Neuron (in vitro differentiated cells): Measurements from ENCODE around the gene TKT.

Experiments
- H2AFZ ChIP-seq: one replicate; pipeline ENCODE4 v1.6.1; 2013; ENCODE audit warnings: low read depth, mild to moderate bottlenecking, inconsistent platforms, low read length, moderate library complexity
- H3K27me3 ChIP-seq: one replicate; pipeline ENCODE4 v1.6.1; 2013; ENCODE audit warnings: low read length; ENCODE audit not compliant: insufficient read depth
- H3K36me3 ChIP-seq: one replicate; pipeline ENCODE4 v1.6.1; 2013; ENCODE audit warnings: low read length; ENCODE audit not compliant: insufficient read depth
- H3K4me1 ChIP-seq: one replicate; pipeline ENCODE4 v1.6.1; 2013; ENCODE audit warnings: low read length; ENCODE audit not compliant: insufficient read depth
- H3K4me3 ChIP-seq: 2 replicates; pipeline ENCODE4 v1.5.1; 2013; ENCODE audit warnings: mild to moderate bottlenecking, low read length, moderate library complexity
- H3K9me3 ChIP-seq: one replicate; pipeline ENCODE4 v1.6.1; 2013; ENCODE audit warnings: low read length

The TKT gene

DNA sequence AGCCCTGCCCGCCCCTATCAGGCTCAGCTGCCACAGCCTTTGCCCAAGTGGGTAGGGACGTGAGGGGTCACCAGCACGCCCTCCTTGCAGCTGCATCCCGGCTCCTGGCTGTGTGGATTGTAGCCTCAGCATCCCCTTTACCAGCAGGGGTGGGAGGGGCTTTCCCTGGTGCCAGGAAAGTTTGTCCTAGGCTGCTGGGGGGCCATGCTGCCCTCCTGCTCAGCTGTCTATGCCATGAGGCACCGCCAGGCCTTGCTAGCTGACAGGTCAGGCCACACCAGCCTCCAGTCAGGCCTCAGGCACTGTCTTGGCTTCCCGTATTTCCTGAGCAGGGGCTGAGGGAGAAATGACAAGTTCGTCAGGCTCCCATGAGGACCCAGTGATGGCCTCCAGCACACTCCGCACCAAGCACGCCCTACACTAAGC lies 32.3 kb downstream of the TKT start:
- Histone ChIP-seq H3K27me3 (no peaks in the 10 kb centered on the region), H3K36me3 (peaks cover 53% of the 10 kb centered on the region), H2AFZ (no peak overlapping the region), H3K4me3 (no peak overlapping the region), H3K9me3 (no peaks in the 10 kb centered on the region), H3K4me1 (no peaks in the 10 kb centered on the region)

DNA sequence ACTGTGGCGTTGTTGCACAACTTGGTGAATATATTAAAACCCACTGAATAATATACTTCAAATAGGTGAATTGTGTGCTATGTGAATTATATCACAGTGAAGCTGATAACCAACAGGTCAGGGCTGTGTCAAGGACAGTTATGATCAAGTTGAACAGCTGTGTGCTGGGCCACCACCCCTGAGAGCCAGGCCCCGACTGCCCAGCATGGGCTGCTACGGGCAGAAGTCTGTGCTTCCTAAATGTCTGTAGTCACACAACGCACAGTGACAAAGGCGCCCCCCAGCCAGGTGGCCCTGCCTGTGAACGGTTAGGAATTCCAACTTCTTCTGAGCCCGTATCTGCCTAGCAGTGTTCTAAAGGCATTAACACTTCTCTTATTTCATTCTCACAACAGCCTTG lies 32.8 kb downstream of the TKT start:
- Histone ChIP-seq H3K4me1 (no peaks in the 10 kb centered on the region), H3K36me3 (peaks cover 47% of the 10 kb centered on the region), H3K27me3 (no peaks in the 10 kb centered on the region), H3K9me3 (no peaks in the 10 kb centered on the region), H2AFZ (no peak overlapping the region), H3K4me3 (no peak overlapping the region)

DNA sequence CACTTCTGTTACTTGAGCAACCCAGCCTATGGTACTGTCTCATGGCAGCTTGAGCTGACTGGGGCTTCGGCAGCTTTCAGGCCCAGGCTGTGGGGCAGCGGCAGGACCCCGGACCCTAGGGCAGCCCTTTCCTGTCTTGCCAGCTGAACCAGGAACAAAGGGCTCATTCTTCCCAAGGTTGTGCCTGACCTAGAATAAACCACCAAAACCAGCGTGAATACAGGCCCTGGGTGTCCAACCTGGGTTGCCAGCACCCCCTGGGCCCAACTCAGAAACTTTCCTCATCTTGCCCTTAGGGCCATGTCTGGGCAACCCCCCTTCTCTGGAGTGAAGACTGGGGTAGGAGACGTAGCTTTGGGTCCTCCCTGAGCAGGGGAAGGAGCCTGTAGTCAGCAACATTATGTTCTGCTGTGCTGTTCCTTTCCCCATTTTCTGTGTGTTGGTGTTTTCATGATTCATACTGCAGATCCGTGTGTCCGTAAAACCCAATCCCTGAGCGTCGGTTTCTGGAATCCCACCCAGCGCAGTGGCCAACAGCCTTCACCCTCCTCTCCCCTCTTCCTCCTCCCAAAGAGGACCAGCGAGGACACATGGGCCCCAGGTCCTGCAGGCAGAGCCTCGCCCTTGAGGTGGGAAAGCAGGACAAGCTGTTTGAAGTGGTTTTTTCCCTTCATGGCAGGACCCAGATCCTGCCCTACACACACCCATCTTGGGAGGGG lies 33.5 kb downstream of the TKT start:
- H3K36me3 ChIP-seq: peaks cover 41% of the 10 kb centered on the region
- no peaks in the 10 kb centered on the region for H3K27me3 ChIP-seq
- no peak overlapping the region for H3K4me3 ChIP-seq
- H2AFZ ChIP-seq: no peak overlapping the region
- no peaks in the 10 kb centered on the region for H3K4me1 ChIP-seq
- H3K9me3 ChIP-seq: no peaks in the 10 kb centered on the region

DNA sequence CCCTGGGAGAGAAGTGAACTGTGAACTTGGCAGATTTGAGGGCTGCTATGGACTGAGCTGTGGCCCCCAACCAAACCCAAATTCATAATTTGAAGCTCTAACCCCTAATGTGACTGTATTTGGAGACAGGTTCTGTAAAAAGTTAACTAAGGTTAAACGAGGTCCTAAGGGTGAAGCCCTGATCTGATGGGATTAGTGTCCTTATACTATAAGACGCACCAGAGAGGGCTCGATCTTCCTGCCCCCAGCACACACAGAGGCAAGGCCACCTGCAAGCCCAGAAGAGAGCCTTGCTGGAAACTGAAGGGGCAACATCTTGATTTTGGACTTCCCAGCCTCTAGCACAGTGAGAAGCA lies 34.0 kb downstream of the TKT start:
- Histone ChIP-seq H3K27me3 (no peaks in the 10 kb centered on the region), H3K9me3 (no peaks in the 10 kb centered on the region)

DNA sequence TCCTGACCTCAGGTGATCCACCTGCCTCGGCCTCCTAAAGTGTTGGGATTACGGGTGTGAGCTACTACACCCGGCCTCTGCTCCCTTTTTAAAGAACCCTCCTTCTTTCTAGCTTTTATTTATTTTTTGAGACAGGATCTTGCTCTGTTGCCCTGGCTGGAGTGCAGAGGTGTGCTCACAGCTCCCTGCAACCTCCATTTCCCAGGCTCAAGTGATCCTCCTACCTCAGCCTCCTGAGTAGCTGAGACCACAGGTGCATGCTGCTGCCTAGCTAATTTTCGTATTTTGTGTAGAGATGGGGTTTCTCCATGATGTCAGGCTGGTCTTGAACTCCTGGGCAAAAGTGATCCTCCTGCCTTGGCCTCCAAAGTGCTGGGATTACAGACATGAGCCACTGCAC lies 34.5 kb downstream of the TKT start:
- no peaks in the 10 kb centered on the region for H3K9me3 ChIP-seq
- no peaks in the 10 kb centered on the region for H3K4me1 ChIP-seq
- peaks cover 31% of the 10 kb centered on the region for H3K36me3 ChIP-seq
- no peaks in the 10 kb centered on the region for H3K27me3 ChIP-seq
- H2AFZ ChIP-seq: no peak overlapping the region
- H3K4me3 ChIP-seq: no peak overlapping the region

More for the DNA sequence above, 34.0 kb downstream of the TKT start:
- Histone ChIP-seq H3K4me3 (no peak overlapping the region), H3K4me1 (no peaks in the 10 kb centered on the region), H2AFZ (no peak overlapping the region), H3K36me3 (peaks cover 35% of the 10 kb centered on the region)

DNA sequence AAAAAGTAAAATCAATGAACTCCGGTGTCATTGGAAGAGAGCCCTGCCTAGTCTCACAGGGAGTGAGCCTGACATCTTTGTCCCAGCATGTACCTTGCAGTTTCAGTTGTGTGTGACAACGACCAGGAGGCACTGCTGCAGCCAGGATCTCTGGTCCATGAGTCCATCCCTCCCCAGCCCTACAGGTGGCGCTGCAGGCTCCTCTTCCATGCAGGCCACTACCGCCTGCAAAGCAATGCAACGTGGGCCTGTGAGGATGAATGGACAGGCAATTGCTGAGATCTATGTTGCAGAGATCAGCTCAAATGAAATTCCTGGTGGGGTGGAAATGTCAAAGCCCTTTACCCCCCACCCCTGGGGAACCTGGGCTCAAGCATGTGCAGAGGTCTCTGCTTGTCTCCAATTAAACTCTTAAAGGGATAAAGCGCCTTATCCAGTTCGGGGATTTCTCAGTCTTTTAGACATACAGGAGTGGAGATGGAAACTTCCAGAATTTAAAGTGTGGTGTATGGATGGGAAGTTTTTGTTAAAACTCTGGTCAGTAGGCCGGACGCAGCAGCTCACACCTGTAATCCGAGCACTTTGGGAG lies 35.8 kb downstream of the TKT start:
- H3K27me3 ChIP-seq: no peaks in the 10 kb centered on the region
- no peak overlapping the region for H3K4me3 ChIP-seq
- no peaks in the 10 kb centered on the region for H3K9me3 ChIP-seq
- H2AFZ ChIP-seq: no peak overlapping the region
- no peaks in the 10 kb centered on the region for H3K4me1 ChIP-seq
- peaks cover 18% of the 10 kb centered on the region for H3K36me3 ChIP-seq

DNA sequence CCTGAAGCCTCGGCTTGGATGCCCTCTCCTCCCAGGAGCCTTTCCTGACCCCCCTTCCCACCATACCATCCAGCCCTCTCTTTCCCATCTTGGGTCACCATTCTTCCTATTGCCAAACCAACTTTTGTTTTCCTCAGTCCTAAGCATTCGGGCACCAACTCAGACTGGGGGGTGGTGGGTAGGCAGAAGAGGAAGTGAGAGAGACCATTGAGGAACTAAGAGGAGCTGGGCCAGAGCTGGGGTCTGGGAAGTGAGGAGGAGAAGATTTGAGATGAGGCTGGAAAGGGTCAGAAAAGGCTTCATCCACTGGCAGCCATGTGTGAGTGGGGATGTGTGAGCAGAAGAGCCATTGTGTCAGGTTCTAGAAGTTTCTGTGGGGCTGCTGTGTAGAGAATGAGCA lies 37.7 kb downstream of the TKT start:
- no peaks in the 10 kb centered on the region for H3K4me1 ChIP-seq
- peaks cover 2% of the 10 kb centered on the region for H3K36me3 ChIP-seq
- no peak overlapping the region for H2AFZ ChIP-seq
- no peaks in the 10 kb centered on the region for H3K9me3 ChIP-seq
- no peaks in the 10 kb centered on the region for H3K27me3 ChIP-seq
- H3K4me3 ChIP-seq: no peak overlapping the region

DNA sequence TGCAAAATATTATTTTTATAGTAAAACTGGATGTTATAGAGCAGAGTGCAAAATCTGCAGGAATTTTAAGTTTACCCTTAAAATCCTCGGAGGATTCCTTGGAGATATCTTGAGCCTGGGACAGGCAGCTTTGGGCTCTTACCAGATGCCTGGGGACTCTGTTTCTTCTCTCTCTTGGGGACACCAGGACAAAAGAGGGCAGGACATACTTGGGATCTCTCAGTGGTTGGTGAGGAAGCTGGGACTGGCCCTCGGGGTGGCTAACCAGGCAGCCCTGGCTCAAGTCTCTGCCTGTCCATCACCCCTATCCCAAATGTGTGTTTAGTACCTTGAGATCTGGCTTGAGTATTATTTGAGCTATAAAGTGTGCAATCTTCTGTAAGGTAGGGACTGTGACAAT lies 38.6 kb downstream of the TKT start:
- H3K4me3 ChIP-seq: no peak overlapping the region
- no peaks in the 10 kb centered on the region for H3K9me3 ChIP-seq
- H3K36me3 ChIP-seq: no peaks in the 10 kb centered on the region
- no peak overlapping the region for H2AFZ ChIP-seq
- H3K27me3 ChIP-seq: no peaks in the 10 kb centered on the region
- no peaks in the 10 kb centered on the region for H3K4me1 ChIP-seq

DNA sequence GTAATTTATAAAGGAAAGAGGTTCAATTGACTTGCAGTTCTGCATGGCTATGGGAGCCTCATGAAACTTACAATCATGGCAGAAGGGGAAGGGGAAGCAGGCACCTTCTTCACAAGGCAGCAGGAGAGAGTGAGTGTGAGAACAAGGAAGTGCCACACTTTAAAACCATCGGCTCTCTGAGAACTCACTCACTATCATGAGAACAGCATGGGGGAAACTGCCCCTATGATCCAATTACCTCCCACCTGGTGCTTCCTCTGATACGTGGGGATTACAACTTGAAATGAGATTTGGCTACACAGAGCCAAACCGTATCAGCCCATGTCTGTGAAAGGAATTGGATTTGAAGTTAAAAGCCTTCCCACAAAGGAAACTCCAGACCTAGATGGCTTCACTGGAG lies 39.1 kb downstream of the TKT start:
- Histone ChIP-seq H3K9me3 (no peaks in the 10 kb centered on the region), H3K4me1 (no peaks in the 10 kb centered on the region), H3K27me3 (no peaks in the 10 kb centered on the region), H2AFZ (no peak overlapping the region), H3K36me3 (no peaks in the 10 kb centered on the region), H3K4me3 (no peak overlapping the region)

DNA sequence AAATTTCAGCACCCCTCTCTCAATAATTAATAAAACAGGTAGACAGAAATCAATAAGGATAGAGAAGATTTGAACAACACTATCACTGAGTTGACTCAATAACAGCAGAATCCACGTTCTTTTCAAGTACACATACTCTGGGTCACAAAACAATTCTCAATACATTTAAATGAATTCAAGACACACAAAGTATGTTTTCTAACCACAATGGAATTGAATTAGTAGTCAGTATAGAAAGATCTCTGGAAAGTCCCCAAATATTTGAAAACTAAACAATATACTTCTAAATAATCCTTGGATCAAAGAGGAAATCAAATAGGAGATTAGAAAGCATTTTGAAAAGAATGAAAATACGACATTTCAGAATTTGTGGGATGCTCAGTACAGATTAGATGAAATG lies 40.0 kb downstream of the TKT start:
- no peaks in the 10 kb centered on the region for H3K9me3 ChIP-seq

DNA sequence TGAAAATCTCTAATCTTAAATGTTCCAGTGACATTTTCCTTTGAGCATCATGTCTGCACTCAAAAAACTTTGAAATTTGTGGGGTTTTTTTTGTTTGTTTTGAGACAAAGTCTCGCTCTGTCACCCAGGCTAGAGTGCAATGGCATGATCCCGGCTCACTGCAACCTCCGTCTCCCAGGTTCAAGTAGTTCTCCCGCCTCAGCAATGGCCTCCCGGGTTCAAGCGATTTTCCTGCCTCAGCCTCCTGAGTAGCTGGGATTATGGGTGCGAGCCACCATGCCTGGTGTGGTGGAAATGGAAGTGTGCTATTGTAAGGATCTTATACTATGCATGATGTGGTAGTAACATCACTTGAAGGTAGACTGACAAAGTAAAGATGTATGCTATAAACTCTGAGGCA lies 42.5 kb downstream of the TKT start:
- Histone ChIP-seq H3K4me3 (no peak overlapping the region), H2AFZ (no peak overlapping the region), H3K36me3 (no peaks in the 10 kb centered on the region), H3K27me3 (no peaks in the 10 kb centered on the region), H3K4me1 (no peaks in the 10 kb centered on the region), H3K9me3 (peaks cover 4% of the 10 kb centered on the region)

More for the DNA sequence above, 40.0 kb downstream of the TKT start:
- Histone ChIP-seq H3K36me3 (no peaks in the 10 kb centered on the region), H2AFZ (no peak overlapping the region), H3K4me1 (no peaks in the 10 kb centered on the region), H3K4me3 (no peak overlapping the region), H3K27me3 (no peaks in the 10 kb centered on the region)

DNA sequence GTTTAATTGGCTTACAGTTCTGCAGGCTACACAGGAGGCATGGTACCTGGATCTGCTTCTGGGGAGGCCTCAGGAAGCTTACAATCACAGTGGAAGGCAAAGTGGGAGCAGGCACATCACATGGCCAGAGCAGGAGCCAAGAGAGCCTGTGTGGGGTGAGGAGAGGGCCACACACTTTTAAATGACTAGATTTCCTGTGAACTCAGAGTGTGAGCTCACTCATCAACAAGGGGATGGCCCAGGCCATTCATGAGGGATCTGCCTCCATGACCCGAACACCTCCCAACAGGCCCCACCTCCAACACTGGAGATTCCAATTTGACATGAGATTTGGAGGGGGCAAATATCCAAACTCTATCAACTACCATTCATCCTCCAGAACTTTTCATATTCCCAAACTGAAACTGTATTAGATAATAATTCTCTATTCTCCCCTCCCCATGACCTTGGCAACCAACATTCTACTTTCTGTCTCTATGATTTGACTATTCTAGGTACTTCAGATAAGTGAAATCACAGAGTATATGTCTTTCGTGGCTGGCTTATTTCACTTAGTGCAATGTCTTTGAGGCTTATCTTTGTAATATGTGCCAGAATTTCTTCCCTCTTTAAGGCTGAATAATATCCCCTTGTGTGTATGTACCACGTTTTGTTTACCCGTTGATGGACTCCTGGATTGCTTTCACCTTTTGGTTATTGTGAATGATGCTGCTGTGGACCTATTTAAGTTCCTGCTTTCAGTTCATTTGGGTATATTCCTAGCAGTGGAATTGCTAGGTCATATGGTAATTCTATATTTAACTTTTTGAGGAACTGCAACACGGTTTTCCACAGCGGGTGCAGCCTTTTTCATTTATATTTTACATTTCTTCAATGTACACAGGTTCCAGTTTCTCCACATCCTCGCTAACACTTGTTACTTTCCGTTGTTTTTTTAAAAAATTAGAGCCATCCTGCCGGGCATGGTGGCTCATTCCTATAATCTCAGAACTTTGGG lies 43.8 kb downstream of the TKT start:
- Histone ChIP-seq H3K9me3 (peaks cover 4% of the 10 kb centered on the region), H2AFZ (no peak overlapping the region), H3K4me1 (peaks cover under 1% of the 10 kb centered on the region), H3K27me3 (no peaks in the 10 kb centered on the region), H3K4me3 (no peak overlapping the region), H3K36me3 (no peaks in the 10 kb centered on the region)

DNA sequence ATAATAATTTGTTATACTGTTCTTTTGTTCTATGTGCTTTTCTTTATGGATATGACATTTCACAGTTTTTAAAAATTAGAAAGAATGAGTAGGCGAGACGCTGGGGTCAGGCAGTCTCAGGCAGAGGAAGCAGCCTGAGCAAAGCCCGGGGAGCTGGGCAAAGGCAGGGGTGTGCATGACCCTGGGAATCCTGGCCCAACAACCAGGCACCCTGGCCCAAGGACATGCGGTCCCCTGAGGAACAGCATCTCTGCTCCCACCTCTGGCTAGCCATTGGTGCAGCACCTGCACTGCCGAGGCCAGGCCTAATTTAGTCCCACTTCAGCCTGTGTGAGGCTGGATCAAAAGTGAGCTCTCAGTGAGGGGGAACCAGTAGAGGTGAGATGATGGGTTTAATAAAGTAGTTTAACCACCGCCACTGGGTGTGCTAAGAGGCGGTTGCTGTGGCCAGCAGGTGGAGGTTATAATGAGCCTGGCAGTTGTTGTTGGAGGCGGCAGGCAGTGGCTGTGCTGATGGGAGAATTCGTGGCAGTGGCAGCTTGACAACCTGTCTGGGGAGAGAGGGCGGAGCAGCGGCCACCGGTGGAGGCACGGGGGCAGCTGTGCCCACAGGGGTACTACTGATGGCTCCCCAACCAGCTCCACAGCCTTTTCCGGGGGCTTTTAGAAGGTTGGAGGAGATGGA lies 53.3 kb downstream of the TKT start:
- Histone ChIP-seq H3K27me3 (no peaks in the 10 kb centered on the region), H3K4me3 (no peak overlapping the region), H2AFZ (no peak overlapping the region), H3K4me1 (peaks cover 3% of the 10 kb centered on the region), H3K36me3 (no peaks in the 10 kb centered on the region), H3K9me3 (no peaks in the 10 kb centered on the region)
